Karpas-422 (cell line): ENCODE data around the gene NEK6. TPM values are rescaled to one million over a fixed set of nuclear protein-coding genes. Genes with fewer than 3 reads are reported as not detected.

Experiments
- DNase-seq: peaks from one replicate; pipeline ENCODE4 v3.0.0-alpha.2; 2015
- H2AFZ ChIP-seq: fragments of 200-600 bp; sonication (generic); 2 replicates; pipeline ENCODE4 v1.6.1; 2014; ENCODE audit warnings: antibody characterized with exemption, low read length, mixed read lengths
- H3K27ac ChIP-seq: fragments of 200-600 bp; sonication (generic); 2 replicates; pipeline ENCODE4 v1.5.1; 2014; ENCODE audit warnings: mild to moderate bottlenecking, low read length, moderate library complexity
- H3K27me3 ChIP-seq: fragments of 200-600 bp; sonication (generic); 2 replicates; pipeline ENCODE4 v1.6.1; 2014; ENCODE audit warnings: low read length, mixed read lengths
- H3K36me3 ChIP-seq: fragments of 200-600 bp; sonication (generic); 2 replicates; pipeline ENCODE4 v1.6.1; 2014; ENCODE audit warnings: low read length, mixed read lengths; ENCODE audit not compliant: insufficient read depth
- H3K4me1 ChIP-seq: fragments of 200-600 bp; sonication (generic); 2 replicates; pipeline ENCODE4 v1.6.1; 2014; ENCODE audit warnings: mild to moderate bottlenecking, low read length, mixed read lengths
- H3K4me2 ChIP-seq: fragments of 200-600 bp; sonication (generic); 2 replicates; pipeline ENCODE4 v1.6.1; 2014; ENCODE audit warnings: low read length, low read depth, mild to moderate bottlenecking; ENCODE audit not compliant: poor library complexity, severe bottlenecking
- H3K4me3 ChIP-seq: fragments of 200-600 bp; sonication (generic); 2 replicates; pipeline ENCODE4 v1.5.1; 2014; ENCODE audit warnings: mild to moderate bottlenecking, antibody characterized with exemption, low read length, mixed read lengths
- H3K79me2 ChIP-seq: fragments of 200-600 bp; sonication (generic); 2 replicates; pipeline ENCODE4 v1.6.1; 2014; ENCODE audit warnings: mild to moderate bottlenecking, low read length, mixed read lengths
- H3K9ac ChIP-seq: fragments of 200-600 bp; sonication (generic); 2 replicates; pipeline ENCODE4 v1.6.0; 2014; ENCODE audit warnings: low read length
- H3K9me2 ChIP-seq: fragments of 200-600 bp; sonication (generic), shearing (Covaris generic); replicated peaks from 2 replicates; pipeline ENCODE4 v1.6.0; 2014; ENCODE audit warnings: mild to moderate bottlenecking, low read length, moderate library complexity; ENCODE audit not compliant: insufficient read depth
- H3K9me3 ChIP-seq: fragments of 300-700, 200-600 bp; sonication (generic); 2 replicates; pipeline ENCODE4 v1.6.1; 2014; ENCODE audit warnings: low read length, mixed read lengths
- H4K20me1 ChIP-seq: fragments of 200-600 bp; sonication (generic); 2 replicates; pipeline ENCODE4 v1.6.1; 2014; ENCODE audit warnings: mild to moderate bottlenecking, antibody characterized with exemption, low read length, low read depth; ENCODE audit not compliant: insufficient read depth
- total RNA-seq: library from RNA; depleted of rRNA; stranded (reverse); fragments of >200 nt; shearing (Covaris generic); gene quantifications from 2 replicates; pipeline ENCODE4 v1.2.3, GENCODE V29; 2014; ENCODE audit warnings: low replicate concordance

Gene NEK6
- total RNA-seq, 1 experiment from 2014 or later: 77.9 TPM

DNA sequence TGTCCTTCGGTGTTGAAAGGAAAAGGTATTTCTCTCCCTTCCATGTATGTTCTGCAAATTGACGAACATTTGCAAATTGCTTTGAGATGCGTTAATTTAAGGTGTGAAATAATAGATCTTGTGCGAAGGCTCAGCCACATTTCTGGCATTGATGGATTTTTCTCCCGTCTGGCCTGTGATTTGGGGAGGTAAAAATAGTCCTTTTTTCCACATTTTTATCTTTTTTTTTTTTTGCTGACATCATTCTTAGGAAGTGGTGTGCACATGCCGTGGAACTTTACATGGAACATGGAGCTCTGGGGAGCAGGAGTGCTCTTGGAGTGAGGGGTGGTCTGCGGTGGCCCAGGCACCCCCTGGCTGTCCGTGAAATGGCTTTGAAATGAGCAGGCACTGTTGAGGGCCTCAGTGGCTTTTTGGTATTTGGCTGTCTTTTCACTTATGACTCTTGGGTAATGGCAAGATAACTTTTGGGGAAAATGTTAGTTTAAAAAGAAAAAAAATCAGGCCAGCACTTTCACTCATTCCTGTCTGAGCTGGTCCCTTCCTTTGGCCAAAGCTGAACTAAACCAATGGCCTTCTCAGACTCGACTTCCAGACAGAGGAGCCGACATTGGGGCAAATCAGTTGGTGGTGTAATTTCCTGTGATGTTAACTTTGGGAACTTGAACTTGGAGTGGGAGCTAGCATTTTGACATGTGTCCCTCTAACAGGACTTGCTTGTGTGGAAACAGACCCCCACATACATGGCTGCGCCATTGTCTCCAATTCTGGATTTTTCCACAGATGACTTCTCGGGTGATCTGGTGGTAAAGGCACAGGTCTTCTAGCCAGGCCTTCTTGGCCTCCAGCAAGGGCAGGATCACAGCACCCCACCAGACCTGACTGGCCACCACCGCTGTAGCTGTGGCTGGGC lies 4.2 kb downstream of the NEK6 start:
- H3K36me3 ChIP-seq: peaks cover 19% of the 10 kb centered on the region
- no peak overlapping the region for H2AFZ ChIP-seq
- no peaks in the 10 kb centered on the region for H3K9me3 ChIP-seq
- peak overlapping the region; percentile 96 for H3K4me3 ChIP-seq
- H3K27me3 ChIP-seq: no peaks in the 10 kb centered on the region
- H3K27ac ChIP-seq: peak overlapping the region; percentile 99
- H3K79me2 ChIP-seq: peaks cover 74% of the 10 kb centered on the region
- H3K4me2 ChIP-seq: peak overlapping the region; percentile 99
- peak; percentile 56 for DNase-seq
- H3K9me2 ChIP-seq: no peaks in the 10 kb centered on the region
- no peaks in the 10 kb centered on the region for H4K20me1 ChIP-seq
- H3K4me1 ChIP-seq: peaks cover 80% of the 10 kb centered on the region
- H3K9ac ChIP-seq: peak overlapping the region; percentile 99

- Histone ChIP-seq H3K27me3 (no peaks in the 10 kb centered on the region), H3K4me2 (peak overlapping the region; percentile 99), H3K4me3 (peak overlapping the region; percentile 96), H3K36me3 (peaks cover 19% of the 10 kb centered on the region), H4K20me1 (no peaks in the 10 kb centered on the region), H3K9me2 (no peaks in the 10 kb centered on the region), H3K79me2 (peaks cover 80% of the 10 kb centered on the region), H2AFZ (no peak overlapping the region), H3K27ac (peak overlapping the region; percentile 99), H3K9me3 (no peaks in the 10 kb centered on the region), H3K9ac (peak overlapping the region; percentile 99), H3K4me1 (peaks cover 80% of the 10 kb centered on the region)
- peak; percentile 65 for DNase-seq
Observed at GRCh38 chr9:124262649-124262972, 4.9 kb downstream of the NEK6 start.

GRCh38 chr9:124263213-124263612 lies 5.5 kb downstream of the NEK6 start:
- no peaks in the 10 kb centered on the region for H3K9me3 ChIP-seq
- H3K27ac ChIP-seq: peak overlapping the region; percentile 99
- H4K20me1 ChIP-seq: no peaks in the 10 kb centered on the region; the same call in 1 of the 2 replicates
- H3K4me1 ChIP-seq: peaks cover 86% of the 10 kb centered on the region
- peaks cover 85% of the 10 kb centered on the region for H3K79me2 ChIP-seq
- H3K27me3 ChIP-seq: no peaks in the 10 kb centered on the region
- peaks cover 24% of the 10 kb centered on the region for H3K36me3 ChIP-seq
- no peaks in the 10 kb centered on the region for H3K9me2 ChIP-seq
- peak overlapping the region; percentile 99 for H3K9ac ChIP-seq
- H3K4me2 ChIP-seq: peak overlapping the region; percentile 99
- peak overlapping the region; percentile 96 for H3K4me3 ChIP-seq
- H2AFZ ChIP-seq: no peak overlapping the region
- peak; percentile 64 for DNase-seq

DNA sequence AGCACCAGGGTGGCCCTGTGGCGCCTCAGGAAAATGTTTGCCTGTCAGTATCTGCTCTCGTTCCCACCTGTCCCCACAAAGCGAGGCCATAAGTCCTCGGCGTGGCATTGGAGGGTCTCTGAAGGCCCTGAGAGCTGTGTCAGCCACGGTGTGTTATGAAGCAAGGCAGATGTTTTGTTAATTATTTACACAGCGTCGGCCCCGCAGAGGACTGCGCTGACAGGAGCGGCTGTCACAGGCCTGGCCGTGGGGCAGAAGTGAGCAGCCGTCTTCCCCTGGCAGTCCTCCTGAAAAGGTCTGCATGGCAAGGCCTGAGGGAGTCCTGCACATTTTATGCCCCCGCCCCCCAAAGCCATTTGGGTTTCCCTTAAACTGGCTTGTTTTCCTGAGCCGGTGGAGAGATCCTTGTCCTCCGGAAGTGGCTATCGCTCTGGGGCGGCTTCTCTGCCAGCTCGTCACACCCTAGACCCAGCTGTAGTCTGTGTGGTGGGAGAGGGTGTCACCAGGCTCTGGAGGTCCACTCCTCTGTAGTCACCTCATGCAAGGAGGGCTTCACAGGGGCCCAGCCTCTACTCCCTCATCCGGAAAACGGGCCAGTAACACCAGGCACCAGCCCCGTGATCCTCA lies 6.2 kb downstream of the NEK6 start:
- peak overlapping the region; percentile 99 for H3K4me2 ChIP-seq
- H3K9me2 ChIP-seq: no peaks in the 10 kb centered on the region
- H3K9ac ChIP-seq: peak overlapping the region; percentile 99
- H3K27ac ChIP-seq: peak overlapping the region; percentile 99
- peaks cover 24% of the 10 kb centered on the region for H3K36me3 ChIP-seq
- peaks cover 85% of the 10 kb centered on the region for H3K79me2 ChIP-seq
- DNase-seq: peak; percentile 79
- H3K27me3 ChIP-seq: no peaks in the 10 kb centered on the region
- H4K20me1 ChIP-seq: no peaks in the 10 kb centered on the region; the same call in 1 of the 2 replicates
- H2AFZ ChIP-seq: no peak overlapping the region
- peak overlapping the region; percentile 96 for H3K4me3 ChIP-seq
- H3K4me1 ChIP-seq: peaks cover 93% of the 10 kb centered on the region
- H3K9me3 ChIP-seq: no peaks in the 10 kb centered on the region

GRCh38 chr9:124264823-124265233 lies 7.1 kb downstream of the NEK6 start:
- Histone ChIP-seq H3K4me1 (peaks cover 97% of the 10 kb centered on the region), H3K79me2 (peaks cover 85% of the 10 kb centered on the region), H3K9me2 (no peaks in the 10 kb centered on the region), H3K4me2 (peak overlapping the region; percentile 63), H3K9ac (peak overlapping the region; percentile 66), H2AFZ (no peak overlapping the region), H3K9me3 (no peaks in the 10 kb centered on the region), H3K36me3 (peaks cover 17% of the 10 kb centered on the region; the same call in 1 of the 2 replicates), H4K20me1 (peaks cover 4% of the 10 kb centered on the region; the same call in 1 of the 2 replicates), H3K4me3 (peak overlapping the region; percentile 46; the same call in 1 of the 2 replicates), H3K27ac (peak overlapping the region; percentile 99), H3K27me3 (no peaks in the 10 kb centered on the region)
- peak; percentile 98 for DNase-seq

GRCh38 chr9:124265551-124265950 lies 7.8 kb downstream of the NEK6 start:
- Histone ChIP-seq H3K4me2 (peak overlapping the region; percentile 63), H3K9me2 (no peaks in the 10 kb centered on the region), H3K4me3 (peak overlapping the region; percentile 46; the same call in 1 of the 2 replicates), H3K27me3 (no peaks in the 10 kb centered on the region), H3K4me1 (peaks cover 97% of the 10 kb centered on the region), H3K27ac (peak overlapping the region; percentile 99), H4K20me1 (peaks cover 11% of the 10 kb centered on the region; the same call in 1 of the 2 replicates), H3K9ac (peak overlapping the region; percentile 66), H3K79me2 (peaks cover 86% of the 10 kb centered on the region), H3K36me3 (peaks cover 17% of the 10 kb centered on the region; the same call in 1 of the 2 replicates), H3K9me3 (no peaks in the 10 kb centered on the region), H2AFZ (no peak overlapping the region)
- peak; percentile 65 for DNase-seq

- peaks cover 86% of the 10 kb centered on the region for H3K79me2 ChIP-seq
- DNase-seq: peak; percentile 64
- peak overlapping the region; percentile 63 for H3K4me2 ChIP-seq
- peak overlapping the region; percentile 99 for H3K27ac ChIP-seq
- no peak overlapping the region for H2AFZ ChIP-seq
- H3K36me3 ChIP-seq: peaks cover 23% of the 10 kb centered on the region; the same call in 1 of the 2 replicates
- peak overlapping the region; percentile 46 for H3K4me3 ChIP-seq
- H3K9me3 ChIP-seq: no peaks in the 10 kb centered on the region
- H3K9me2 ChIP-seq: no peaks in the 10 kb centered on the region
- H3K27me3 ChIP-seq: no peaks in the 10 kb centered on the region
- H4K20me1 ChIP-seq: peaks cover 18% of the 10 kb centered on the region; the same call in 1 of the 2 replicates
- peaks cover 97% of the 10 kb centered on the region for H3K4me1 ChIP-seq
- peak overlapping the region; percentile 66 for H3K9ac ChIP-seq
Observed at GRCh38 chr9:124266139-124266825, 8.5 kb downstream of the NEK6 start.
